SW 1271 (cell line): Measurements from ENCODE around the gene TJAP1.
"Not testable (repeated sequence)": the region's sequence is repeated elsewhere in the genome, so short reads cannot be mapped to it uniquely, and the experiment has no call there.

Source experiments
- DNase-seq, 2 experiments: peaks; one replicate each; lab custom pipeline; 2025; lab: John Stamatoyannopoulos, UW

Gene TJAP1

GRCh38 chr6:43453831-43454230 is 23.5 kb upstream of the TJAP1 start:
- no peak for DNase-seq

- DNase-seq, result no peak
Measured at GRCh38 chr6:43454290-43454695, 23.1 kb upstream of the TJAP1 start.

- DNase-seq, result peak; percentile 66 to 85
Measured at GRCh38 chr6:43454696-43455530, 22.5 kb upstream of the TJAP1 start.

- DNase-seq, result peak; percentile 38 to 59
Measured at GRCh38 chr6:43455531-43456428, 21.6 kb upstream of the TJAP1 start, which contains the start of gene DLK2. Gene DLK2 (minus strand): TSS chr6:43455548. CDS start chr6:43454825, 723 bp downstream.

GRCh38 chr6:43457643-43458042 is 19.7 kb upstream of the TJAP1 start:
- no peak for DNase-seq

GRCh38 chr6:43458154-43458553 is 19.2 kb upstream of the TJAP1 start:
- DNase-seq, result not testable (repeated sequence)

- no peak for DNase-seq
Measured at GRCh38 chr6:43459535-43459934, 17.8 kb upstream of the TJAP1 start.

GRCh38 chr6:43460032-43460431 is 17.3 kb upstream of the TJAP1 start:
- no peak for DNase-seq

- no peak for DNase-seq
Measured at GRCh38 chr6:43461936-43462335, 15.4 kb upstream of the TJAP1 start.

- DNase-seq, result no peak
Measured at GRCh38 chr6:43464337-43464736, 13.0 kb upstream of the TJAP1 start.

- no peak for DNase-seq
Measured at GRCh38 chr6:43465948-43466347, 11.4 kb upstream of the TJAP1 start.

GRCh38 chr6:43467265-43467664 is 10.1 kb upstream of the TJAP1 start:
- DNase-seq, result not testable (repeated sequence)

GRCh38 chr6:43467752-43468151 is 9.6 kb upstream of the TJAP1 start:
- no peak for DNase-seq

GRCh38 chr6:43468240-43468639 is 9.1 kb upstream of the TJAP1 start:
- DNase-seq, result no peak

GRCh38 chr6:43468748-43469681 is 8.4 kb upstream of the TJAP1 start:
- DNase-seq, result no peak

- DNase-seq, result no peak
Measured at GRCh38 chr6:43469947-43470346, 7.4 kb upstream of the TJAP1 start.

GRCh38 chr6:43471399-43471798 is 6.0 kb upstream of the TJAP1 start:
- DNase-seq, result no peak

- DNase-seq, result no peak
Measured at GRCh38 chr6:43472515-43472914, 4.9 kb upstream of the TJAP1 start.

- DNase-seq, result no peak
Measured at GRCh38 chr6:43475516-43475915, 1.9 kb upstream of the TJAP1 start.

- no peak for DNase-seq
Measured at GRCh38 chr6:43476746-43477145, 624 bp upstream of the TJAP1 start.

- no peak for DNase-seq
Measured at GRCh38 chr6:43478008-43478372, 620 bp downstream of the TJAP1 start.

- DNase-seq, result no peak
Measured at GRCh38 chr6:43481075-43481474, 3.7 kb downstream of the TJAP1 start.
